ENCODE results near the gene PNPLA6. TPM values are rescaled to one million over a fixed set of nuclear protein-coding genes. Genes with fewer than 3 reads are reported as not detected.

The PNPLA6 gene
- total and polyA plus RNA-seq, 2 of the 8 experiments (the other 6 are each of a cell fraction or from before 2014, with no cell fraction given) = 55.1 to 121 TPM

- no peak for TF ChIP-seq CHD7 (IDR thresholded peaks at IDR 0.05; ENCODE audit: insufficient replicate concordance, low read length)
- no peak for TF ChIP-seq BCL11A (IDR thresholded peaks at IDR 0.05; ENCODE audit: low read depth in 2 of 2, low read length in 2 of 2)
- TF ChIP-seq USF2 (IDR thresholded peaks at IDR 0.05; ENCODE audit: low read length) = no peak
- no peak for TF ChIP-seq EZH2 (IDR thresholded peaks at IDR 0.05; ENCODE audit: low read depth, low read length, severe bottlenecking)
- no peak for TF ChIP-seq YY1 (IDR thresholded peaks at IDR 0.05; ENCODE audit: low read depth, low read length)
- TF ChIP-seq KDM1A (IDR thresholded peaks at IDR 0.05; ENCODE audit: borderline replicate concordance, low read length) = no peak
- no peak for TF ChIP-seq CTCF (IDR thresholded peaks at IDR 0.05; ENCODE audit: control extremely low read depth in 1 of 3, insufficient read depth in 1 of 3, low read depth in 1 of 3, low read length in 3 of 3)
Measured at GRCh38 chr19:7552781-7553180, 17.3 kb downstream of the PNPLA6 start (continued).

All from H1 (cell line).